HL-60/S4 treated with retinoic acid at 250 ng/mL for 4 days and 3 days (cell line): Measurements from ENCODE around the gene MYO1E.
"Not testable (repeated sequence)": the region's sequence is repeated elsewhere in the genome, so short reads cannot be mapped to it uniquely, and the experiment has no call there.

Experiments
- in situ Hi-C: fragments of 300-500 bp; cut with MboI; formaldehyde crosslinking; loops from 2 replicates; pipeline ENCODE4 v1.7.0; 2022; ENCODE audit warnings: low sequenced_read_pairs

Gene MYO1E

GRCh38 chr15:59353994-59354416 is 18.7 kb downstream of the MYO1E start:
- in situ Hi-C loops, result no loop called here

- in situ Hi-C loops, result no loop called here
These were observed 20.0 kb downstream of the MYO1E start for GRCh38 chr15:59352683-59353082.

GRCh38 chr15:59352189-59352588 is 20.5 kb downstream of the MYO1E start:
- in situ Hi-C loops, result no loop called here

GRCh38 chr15:59350421-59350732 is 22.3 kb downstream of the MYO1E start:
- in situ Hi-C loops, result no loop called here

GRCh38 chr15:59349680-59350420 is 22.8 kb downstream of the MYO1E start:
- in situ Hi-C loops, result no loop called here

GRCh38 chr15:59347915-59348314 is 24.8 kb downstream of the MYO1E start:
- in situ Hi-C loops, result no loop called here

- in situ Hi-C loops, result no loop called here
These were observed 25.7 kb downstream of the MYO1E start for GRCh38 chr15:59346951-59347350.

- in situ Hi-C loops, result no loop called here
These were observed 27.3 kb downstream of the MYO1E start for GRCh38 chr15:59345326-59345725.

GRCh38 chr15:59344311-59344710 is 28.4 kb downstream of the MYO1E start:
- in situ Hi-C loops, result no loop called here

GRCh38 chr15:59340325-59340724 is 32.3 kb downstream of the MYO1E start:
- in situ Hi-C loops, result no loop called here

- in situ Hi-C loops, result no loop called here
These were observed 33.4 kb downstream of the MYO1E start for GRCh38 chr15:59339252-59339672.

- in situ Hi-C loops, result no loop called here
These were observed 34.3 kb downstream of the MYO1E start for GRCh38 chr15:59338414-59338813.

GRCh38 chr15:59336725-59337124 is 35.9 kb downstream of the MYO1E start:
- in situ Hi-C loops, result not testable (repeated sequence)

GRCh38 chr15:59335207-59335786 is 37.4 kb downstream of the MYO1E start:
- in situ Hi-C loops, result no loop called here

GRCh38 chr15:59334076-59334415 is 38.6 kb downstream of the MYO1E start:
- in situ Hi-C loops, result no loop called here

- in situ Hi-C loops, result no loop called here
These were observed 39.1 kb downstream of the MYO1E start for GRCh38 chr15:59333401-59334075.

GRCh38 chr15:59332009-59332408 is 40.7 kb downstream of the MYO1E start:
- in situ Hi-C loops, result no loop called here

GRCh38 chr15:59330649-59331048 is 42.0 kb downstream of the MYO1E start:
- in situ Hi-C loops, result no loop called here

- in situ Hi-C loops, result no loop called here
These were observed 42.9 kb downstream of the MYO1E start for GRCh38 chr15:59329570-59330350.

- in situ Hi-C loops, result no loop called here
These were observed 43.6 kb downstream of the MYO1E start for GRCh38 chr15:59329091-59329490.

- in situ Hi-C loops, result no loop called here
These were observed 44.7 kb downstream of the MYO1E start for GRCh38 chr15:59327942-59328341.

GRCh38 chr15:59326856-59327255 is 45.8 kb downstream of the MYO1E start:
- in situ Hi-C loops, result no loop called here
